Measurements from ENCODE around the gene ARHGAP42. TPM values are rescaled to one million over a fixed set of nuclear protein-coding genes. Genes with fewer than 3 reads are reported as not detected.

The ARHGAP42 gene
- total RNA-seq, 1 experiment from 2014 or later, result 39.1 TPM

DNA sequence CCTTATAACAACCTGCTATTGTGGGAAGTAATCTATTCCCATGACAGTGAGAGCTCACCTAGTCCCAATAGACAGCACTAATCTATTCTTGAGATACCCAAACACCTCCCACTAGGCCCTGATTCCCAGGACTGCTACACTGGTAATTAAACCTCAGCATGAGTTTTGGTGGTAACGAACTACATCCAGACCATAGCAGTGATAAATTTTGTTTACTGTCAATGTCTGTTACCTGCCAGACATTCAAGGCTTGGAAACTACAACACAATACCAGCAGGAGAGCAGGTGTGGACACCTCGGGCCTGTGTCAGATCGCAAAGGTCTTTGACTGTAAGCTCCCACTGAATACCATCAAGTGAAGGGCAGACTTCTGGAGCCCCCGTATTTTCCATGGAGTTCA, 187.1 kb downstream of the ARHGAP42 start:
- no peak overlapping the region for H3T11ph ChIP-seq (ENCODE audit: low read length)
- no peak overlapping the region for H3K56ac ChIP-seq (ENCODE audit: insufficient read length, low read depth, low read length)
- H3K23ac ChIP-seq (ENCODE audit: insufficient read length, low read depth, low read length), result no peak overlapping the region
- Mint-ChIP-seq H3K27ac (peak overlapping the region; percentile 83 to 88 (median 88); a peak in 4 of 7 replicates), H3K9me3 (no peaks in the 10 kb centered on the region), H3K36me3 (ENCODE audit: insufficient read depth in 1 of 3, low read depth in 3 of 3) (no peaks in the 10 kb centered on the region), H3K4me3 (no peak overlapping the region), H3K27me3 (ENCODE audit: low read depth) (no peaks in the 10 kb centered on the region), H3K4me1 (peaks cover 51 to 56% of the 10 kb centered on the region in 2 experiments)
- WGBS (ENCODE audit: extremely low coverage, insufficient read length, low lambda C conversion rate), result no CpG with 5 or more reads among the region's 4 CpGs
- H3K4me1 ChIP-seq (ENCODE audit: insufficient read depth, low read length), result no peaks in the 10 kb centered on the region; the same call in 1 of the 2 replicates
- TF ChIP-seq, protein P1, sequence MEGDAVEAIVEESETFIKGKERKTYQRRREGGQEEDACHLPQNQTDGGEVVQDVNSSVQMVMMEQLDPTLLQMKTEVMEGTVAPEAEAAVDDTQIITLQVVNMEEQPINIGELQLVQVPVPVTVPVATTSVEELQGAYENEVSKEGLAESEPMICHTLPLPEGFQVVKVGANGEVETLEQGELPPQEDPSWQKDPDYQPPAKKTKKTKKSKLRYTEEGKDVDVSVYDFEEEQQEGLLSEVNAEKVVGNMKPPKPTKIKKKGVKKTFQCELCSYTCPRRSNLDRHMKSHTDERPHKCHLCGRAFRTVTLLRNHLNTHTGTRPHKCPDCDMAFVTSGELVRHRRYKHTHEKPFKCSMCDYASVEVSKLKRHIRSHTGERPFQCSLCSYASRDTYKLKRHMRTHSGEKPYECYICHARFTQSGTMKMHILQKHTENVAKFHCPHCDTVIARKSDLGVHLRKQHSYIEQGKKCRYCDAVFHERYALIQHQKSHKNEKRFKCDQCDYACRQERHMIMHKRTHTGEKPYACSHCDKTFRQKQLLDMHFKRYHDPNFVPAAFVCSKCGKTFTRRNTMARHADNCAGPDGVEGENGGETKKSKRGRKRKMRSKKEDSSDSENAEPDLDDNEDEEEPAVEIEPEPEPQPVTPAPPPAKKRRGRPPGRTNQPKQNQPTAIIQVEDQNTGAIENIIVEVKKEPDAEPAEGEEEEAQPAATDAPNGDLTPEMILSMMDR (conservative IDR thresholded peaks at IDR 0.05), result no peak
- no peak overlapping the region for H3K27ac ChIP-seq (ENCODE audit: insufficient read length, low read depth, low read length)
- H3K9ac ChIP-seq (ENCODE audit: extremely low read depth, insufficient read length, low read length), result no peak overlapping the region
- no peak overlapping the region for H2BK15ac ChIP-seq (ENCODE audit: low read depth, low read length)
- H3K27me3 ChIP-seq (ENCODE audit: insufficient read depth, low read length), result no peaks in the 10 kb centered on the region
- no peak overlapping the region for H2BK12ac ChIP-seq (ENCODE audit: insufficient read length, low read depth, low read length)
- H2BK20ac ChIP-seq (ENCODE audit: low read depth, low read length, poor library complexity, severe bottlenecking), result no peak overlapping the region
- H2BK5ac ChIP-seq (ENCODE audit: insufficient read length, low read length), result no peak overlapping the region
- no peak overlapping the region for H3K4me2 ChIP-seq (ENCODE audit: insufficient read depth, insufficient read length, low read length)
- H4K5ac ChIP-seq (ENCODE audit: insufficient read length, low read depth, low read length), result no peak overlapping the region
- H3K79me1 ChIP-seq (ENCODE audit: insufficient read depth, low read depth, low read length, poor library complexity, severe bottlenecking), result no peaks in the 10 kb centered on the region
- no peak for DNase-seq
- no peak overlapping the region for H2BK120ac ChIP-seq (ENCODE audit: low read depth, low read length, poor library complexity, severe bottlenecking)
- H3K18ac ChIP-seq (ENCODE audit: insufficient read length, low read depth, low read length), result no peak overlapping the region
- no peaks in the 10 kb centered on the region for H3K79me2 ChIP-seq (ENCODE audit: insufficient read depth, low read length)
- no peaks in the 10 kb centered on the region for H4K20me1 ChIP-seq (ENCODE audit: control insufficient read depth, insufficient read depth, insufficient read length)
- H3K23me2 ChIP-seq (ENCODE audit: insufficient read length, low read depth, low read length, poor library complexity, severe bottlenecking), result no peaks in the 10 kb centered on the region
- no peak overlapping the region for H3K4ac ChIP-seq (ENCODE audit: low read depth, low read length)
- no peak overlapping the region for H2AK5ac ChIP-seq (ENCODE audit: insufficient read length, low read length)
- no peak overlapping the region for H3K14ac ChIP-seq (ENCODE audit: insufficient read depth, low read length)
- H4K8ac ChIP-seq (replicated peaks; ENCODE audit: insufficient read length, low read depth, low read length), result no peak overlapping the region
- no peak overlapping the region for H2AFZ ChIP-seq (ENCODE audit: low read length)
- no peak overlapping the region for H4K91ac ChIP-seq (ENCODE audit: insufficient read length, low read depth, low read length)
- H3K9me3 ChIP-seq (ENCODE audit: control insufficient read depth, low read depth, low read length), result no peaks in the 10 kb centered on the region

Data from H9 (cell line).